ENCODE measurements around the gene ISCA1. TPM values are rescaled to one million over a fixed set of nuclear protein-coding genes. Genes with fewer than 3 reads are reported as not detected.

Gene ISCA1
- 45.5 TPM for polyA plus RNA-seq (2013)

GRCh38 chr9:86282077-86282978 is at the start of gene ISCA1:
Gene ISCA1, minus strand, starts transcription at chr9:86282538. Its CDS starts 80 bp downstream, at chr9:86282458.
- Histone ChIP-seq H3K4me1 (ENCODE audit: control extremely low read depth in 1 of 4, control insufficient read depth in 4 of 4, insufficient read depth in 4 of 4, low read length in 3 of 4) (peaks cover 22 to 57% (median 31%) of the 10 kb centered on the region in 4 experiments), H3K27me3 (replicated peaks in 2 of 5; ENCODE audit: control insufficient read depth in 4 of 5, insufficient read depth in 5 of 5, low read length in 4 of 5) (no peaks in the 10 kb centered on the region), H3K36me3 (ENCODE audit: control insufficient read depth in 4 of 4, insufficient read depth in 4 of 4, low read length in 3 of 4) (peaks cover 0 to 7% (median 1%) of the 10 kb centered on the region in 4 experiments), H3K27ac (ENCODE audit: insufficient read depth in 1 of 2, low read depth in 1 of 2, low read length in 2 of 2, poor library complexity in 1 of 2, severe bottlenecking in 2 of 2) (peak within 1 kb of the TSS; percentile 61 to 88), H3K9me3 (ENCODE audit: control extremely low read depth in 1 of 5, control insufficient read depth in 4 of 5, insufficient read depth in 2 of 5, low read depth in 1 of 5, low read length in 4 of 5) (no peaks in the 10 kb centered on the region), H3K4me3 (ENCODE audit: control insufficient read depth in 1 of 7, extremely low read depth in 1 of 7, insufficient read depth in 4 of 7, low read depth in 2 of 7, low read length in 6 of 7) (peak within 1 kb of the TSS; percentile 56 to 94 (median 83))
- peak; percentile 95 to 98 (median 98) for DNase-seq
- POLR2A ChIA-PET: interaction anchor here (0.5 to 1.0 kb wide), 2 partner anchors 10 to 13 kb away, joined by 3 read pairs; no protein-coding TSS in a partner anchor
- CTCF ChIA-PET: interaction anchor here (0.7 to 1.1 kb wide), 3 partner anchors 9 to 74 kb away, joined by 3 read pairs; no protein-coding TSS in a partner anchor
- under 1% methylated on average over 87 of the region's 101 CpGs for whole genome bisulfite sequencing (ENCODE audit: insufficient coverage)

- H3K9me3 ChIP-seq (ENCODE audit: control extremely low read depth in 1 of 5, control insufficient read depth in 4 of 5, insufficient read depth in 2 of 5, low read depth in 1 of 5, low read length in 4 of 5): peaks cover 0 to 2% (median 0%) of the 10 kb centered on the region in 5 experiments
- 87% methylated on average over 3 of the region's 5 CpGs for WGBS (ENCODE audit: insufficient coverage)
- CTCF ChIA-PET: interaction anchor here (1.8 kb wide), 1 partner anchor 15 kb away, joined by 4 read pairs; no protein-coding TSS in a partner anchor
- H3K4me1 ChIP-seq (ENCODE audit: control extremely low read depth in 1 of 4, control insufficient read depth in 4 of 4, insufficient read depth in 4 of 4, low read length in 3 of 4): no peaks in the 10 kb centered on the region
- H3K27me3 ChIP-seq (replicated peaks in 2 of 5; ENCODE audit: control insufficient read depth in 4 of 5, insufficient read depth in 5 of 5, low read length in 4 of 5): no peaks in the 10 kb centered on the region
- no peak overlapping the region for H3K4me3 ChIP-seq (ENCODE audit: control insufficient read depth in 1 of 7, extremely low read depth in 1 of 7, insufficient read depth in 4 of 7, low read depth in 2 of 7, low read length in 6 of 7)
- H3K27ac ChIP-seq (ENCODE audit: insufficient read depth in 1 of 2, low read depth in 1 of 2, low read length in 2 of 2, poor library complexity in 1 of 2, severe bottlenecking in 2 of 2): no peak overlapping the region
- DNase-seq: no peak
- H3K36me3 ChIP-seq (ENCODE audit: control insufficient read depth in 4 of 4, insufficient read depth in 4 of 4, low read length in 3 of 4): peaks cover 35 to 63% (median 43%) of the 10 kb centered on the region in 4 experiments
- POLR2A ChIA-PET: no interaction called here
These were observed 47.8 kb upstream of the ISCA1 start for GRCh38 chr9:86330186-86330585.

- ChIA-PET POLR2A (no interaction called here), CTCF (interaction anchor here (1.8 kb wide), 1 partner anchor 14 kb away, joined by 4 read pairs; no protein-coding TSS in a partner anchor)
- Histone ChIP-seq H3K4me3 (ENCODE audit: control insufficient read depth in 1 of 7, extremely low read depth in 1 of 7, insufficient read depth in 4 of 7, low read depth in 2 of 7, low read length in 6 of 7) (no peak overlapping the region), H3K27ac (ENCODE audit: insufficient read depth in 1 of 2, low read depth in 1 of 2, low read length in 2 of 2, poor library complexity in 1 of 2, severe bottlenecking in 2 of 2) (no peak overlapping the region), H3K27me3 (replicated peaks in 2 of 5; ENCODE audit: control insufficient read depth in 4 of 5, insufficient read depth in 5 of 5, low read length in 4 of 5) (no peaks in the 10 kb centered on the region), H3K9me3 (ENCODE audit: control extremely low read depth in 1 of 5, control insufficient read depth in 4 of 5, insufficient read depth in 2 of 5, low read depth in 1 of 5, low read length in 4 of 5) (peaks cover 0 to 2% (median 0%) of the 10 kb centered on the region in 5 experiments), H3K36me3 (ENCODE audit: control insufficient read depth in 4 of 4, insufficient read depth in 4 of 4, low read length in 3 of 4) (peaks cover 36 to 64% (median 46%) of the 10 kb centered on the region in 4 experiments), H3K4me1 (ENCODE audit: control extremely low read depth in 1 of 4, control insufficient read depth in 4 of 4, insufficient read depth in 4 of 4, low read length in 3 of 4) (no peaks in the 10 kb centered on the region)
- WGBS (ENCODE audit: insufficient coverage): 100% methylated on average over 1 of the region's 1 CpG
- DNase-seq: no peak
These were observed 47.3 kb upstream of the ISCA1 start for GRCh38 chr9:86329649-86330048.

GRCh38 chr9:86328156-86328555 is 45.8 kb upstream of the ISCA1 start:
- ChIA-PET CTCF (no interaction called here), POLR2A (no interaction called here)
- no peak overlapping the region for H3K4me3 ChIP-seq (ENCODE audit: control insufficient read depth in 1 of 7, extremely low read depth in 1 of 7, insufficient read depth in 4 of 7, low read depth in 2 of 7, low read length in 6 of 7)
- no peak for DNase-seq
- H3K9me3 ChIP-seq (ENCODE audit: control extremely low read depth in 1 of 5, control insufficient read depth in 4 of 5, insufficient read depth in 2 of 5, low read depth in 1 of 5, low read length in 4 of 5): peaks cover 0 to 2% (median 0%) of the 10 kb centered on the region in 5 experiments
- no peaks in the 10 kb centered on the region for H3K27me3 ChIP-seq (replicated peaks in 2 of 5; ENCODE audit: control insufficient read depth in 4 of 5, insufficient read depth in 5 of 5, low read length in 4 of 5)
- peaks cover 0 to 3% (median 0%) of the 10 kb centered on the region in 4 experiments for H3K4me1 ChIP-seq (ENCODE audit: control extremely low read depth in 1 of 4, control insufficient read depth in 4 of 4, insufficient read depth in 4 of 4, low read length in 3 of 4)
- peaks cover 36 to 64% (median 48%) of the 10 kb centered on the region in 4 experiments for H3K36me3 ChIP-seq (ENCODE audit: control insufficient read depth in 4 of 4, insufficient read depth in 4 of 4, low read length in 3 of 4)
- H3K27ac ChIP-seq (ENCODE audit: insufficient read depth in 1 of 2, low read depth in 1 of 2, low read length in 2 of 2, poor library complexity in 1 of 2, severe bottlenecking in 2 of 2): no peak overlapping the region
- WGBS (ENCODE audit: insufficient coverage): 82% methylated on average over 3 of the region's 4 CpGs

GRCh38 chr9:86326536-86326935 is 44.2 kb upstream of the ISCA1 start:
- CTCF ChIA-PET: no interaction called here
- no peak overlapping the region for H3K27ac ChIP-seq (ENCODE audit: insufficient read depth in 1 of 2, low read depth in 1 of 2, low read length in 2 of 2, poor library complexity in 1 of 2, severe bottlenecking in 2 of 2)
- H3K4me1 ChIP-seq (ENCODE audit: control extremely low read depth in 1 of 4, control insufficient read depth in 4 of 4, insufficient read depth in 4 of 4, low read length in 3 of 4): peaks cover 0 to 3% (median 0%) of the 10 kb centered on the region in 4 experiments
- no peak for DNase-seq
- POLR2A ChIA-PET: no interaction called here
- H3K27me3 ChIP-seq (replicated peaks in 2 of 5; ENCODE audit: control insufficient read depth in 4 of 5, insufficient read depth in 5 of 5, low read length in 4 of 5): no peaks in the 10 kb centered on the region
- 100% methylated on average over 2 of the region's 3 CpGs for WGBS (ENCODE audit: insufficient coverage)
- H3K9me3 ChIP-seq (ENCODE audit: control extremely low read depth in 1 of 5, control insufficient read depth in 4 of 5, insufficient read depth in 2 of 5, low read depth in 1 of 5, low read length in 4 of 5): no peaks in the 10 kb centered on the region
- H3K4me3 ChIP-seq (ENCODE audit: control insufficient read depth in 1 of 7, extremely low read depth in 1 of 7, insufficient read depth in 4 of 7, low read depth in 2 of 7, low read length in 6 of 7): no peak overlapping the region
- H3K36me3 ChIP-seq (ENCODE audit: control insufficient read depth in 4 of 4, insufficient read depth in 4 of 4, low read length in 3 of 4): peaks cover 39 to 72% (median 55%) of the 10 kb centered on the region in 4 experiments

GRCh38 chr9:86324901-86325300 is 42.6 kb upstream of the ISCA1 start:
- H3K4me1 ChIP-seq (ENCODE audit: control extremely low read depth in 1 of 4, control insufficient read depth in 4 of 4, insufficient read depth in 4 of 4, low read length in 3 of 4): peaks cover 0 to 3% (median 0%) of the 10 kb centered on the region in 4 experiments
- H3K4me3 ChIP-seq (ENCODE audit: control insufficient read depth in 1 of 7, extremely low read depth in 1 of 7, insufficient read depth in 4 of 7, low read depth in 2 of 7, low read length in 6 of 7): no peak overlapping the region
- H3K27ac ChIP-seq (ENCODE audit: insufficient read depth in 1 of 2, low read depth in 1 of 2, low read length in 2 of 2, poor library complexity in 1 of 2, severe bottlenecking in 2 of 2): no peak overlapping the region
- POLR2A ChIA-PET: interaction anchor here (0.7 kb wide), 1 partner anchor 66 kb away, joined by 3 read pairs; no protein-coding TSS in a partner anchor
- no CpG with 5 or more reads among the region's 1 CpG for WGBS (ENCODE audit: insufficient coverage)
- DNase-seq: no peak
- H3K27me3 ChIP-seq (replicated peaks in 2 of 5; ENCODE audit: control insufficient read depth in 4 of 5, insufficient read depth in 5 of 5, low read length in 4 of 5): no peaks in the 10 kb centered on the region
- peaks cover 49 to 83% (median 64%) of the 10 kb centered on the region in 4 experiments for H3K36me3 ChIP-seq (ENCODE audit: control insufficient read depth in 4 of 4, insufficient read depth in 4 of 4, low read length in 3 of 4)
- H3K9me3 ChIP-seq (ENCODE audit: control extremely low read depth in 1 of 5, control insufficient read depth in 4 of 5, insufficient read depth in 2 of 5, low read depth in 1 of 5, low read length in 4 of 5): no peaks in the 10 kb centered on the region
- CTCF ChIA-PET: no interaction called here

GRCh38 chr9:86324308-86324707 is 42.0 kb upstream of the ISCA1 start:
- Histone ChIP-seq H3K27ac (ENCODE audit: insufficient read depth in 1 of 2, low read depth in 1 of 2, low read length in 2 of 2, poor library complexity in 1 of 2, severe bottlenecking in 2 of 2) (peak overlapping the region in 1 of 2 experiments; percentile 30), H3K9me3 (ENCODE audit: control extremely low read depth in 1 of 5, control insufficient read depth in 4 of 5, insufficient read depth in 2 of 5, low read depth in 1 of 5, low read length in 4 of 5) (no peaks in the 10 kb centered on the region), H3K27me3 (replicated peaks in 2 of 5; ENCODE audit: control insufficient read depth in 4 of 5, insufficient read depth in 5 of 5, low read length in 4 of 5) (no peaks in the 10 kb centered on the region), H3K36me3 (ENCODE audit: control insufficient read depth in 4 of 4, insufficient read depth in 4 of 4, low read length in 3 of 4) (peaks cover 49 to 83% (median 63%) of the 10 kb centered on the region in 4 experiments), H3K4me1 (ENCODE audit: control extremely low read depth in 1 of 4, control insufficient read depth in 4 of 4, insufficient read depth in 4 of 4, low read length in 3 of 4) (peaks cover 0 to 3% (median 0%) of the 10 kb centered on the region in 4 experiments), H3K4me3 (ENCODE audit: control insufficient read depth in 1 of 7, extremely low read depth in 1 of 7, insufficient read depth in 4 of 7, low read depth in 2 of 7, low read length in 6 of 7) (no peak overlapping the region)
- ChIA-PET CTCF (no interaction called here), POLR2A (no interaction called here)
- WGBS (ENCODE audit: insufficient coverage): 83% methylated on average over 1 of the region's 2 CpGs
- DNase-seq: no peak

Data from common myeloid progenitor, CD34-positive (primary cell).